HepG2 (cell line): Measurements from ENCODE around the gene CYB5D1. TPM values are rescaled to one million over a fixed set of nuclear protein-coding genes. Genes with fewer than 3 reads are reported as not detected.

Source experiments
- ATAC-seq: fragments of 200-7000 bp; cut with Tn5 transposase; 3 replicates; pipeline ENCODE4 v1.9.1; 2020; ENCODE audit warnings: mild to moderate bottlenecking, moderate library complexity
- BruUV-seq: library from RNA; stranded (reverse); fragments of 400-500 nt; replicated peaks from 2 replicates; lab custom pipeline; 2021; lab: Mats Ljungman, UMichigan
- CTCF ChIA-PET: fragments of 300-600 bp; formaldehyde crosslinking; extraction: SDS; loops from one replicate; lab custom pipeline; 2021; ENCODE audit warnings: low total read pairs, inconsistent platforms, low intra/inter-chr PET ratio; lab: Yijun Ruan, JAX
- POLR2A ChIA-PET: fragments of 350-600 bp; sonication (Branson Sonifier 250); formaldehyde crosslinking; loops from one replicate; lab custom pipeline; 2020; ENCODE audit warnings: antibody characterized with exemption, inconsistent platforms; lab: Yijun Ruan, JAX
- DNase-seq: peaks from one replicate; pipeline ENCODE4 v3.0.0-alpha.2; 2015; ENCODE audit warnings: low spot score
- FAIRE-seq: peaks from 3 replicates; lab custom pipeline; 2011; peaks lifted over from hg19 to GRCh38; lab: Jason Lieb, UNC
- H2AFZ ChIP-seq: one replicate; pipeline ENCODE4 v1.6.1; 2011; ENCODE audit warnings: low read length, inconsistent platforms
- H3K27ac ChIP-seq: fragments of 300-600 bp; 3 replicates; pipeline ENCODE4 v1.8.0; 2011; ENCODE audit warnings: mixed run types, mild to moderate bottlenecking, mixed read lengths, low read length, inconsistent platforms; ENCODE audit not compliant: insufficient read depth; ENCODE audit errors: extremely low read length
- H3K27me3 ChIP-seq, 2 experiments: fragments of 200-600 bp in 1 of 2; 2 replicates in 1 of 2; 3 replicates in 1 of 2; pipeline versions ENCODE4 v1.6.0 to v1.8.0; 2011; ENCODE audit warnings: low read length in 2 of 2, mild to moderate bottlenecking in 2 of 2, moderate library complexity in 2 of 2, inconsistent platforms in 1 of 2; ENCODE audit not compliant: insufficient read depth in 2 of 2, control insufficient read depth in 1 of 2
- H3K36me3 ChIP-seq, 2 experiments: fragments of 200-600 bp in 1 of 2; replicated peaks in 1 of 2; 2 replicates in 1 of 2; 3 replicates in 1 of 2; pipeline versions ENCODE4 v1.5.1 to v1.8.0; 2011; ENCODE audit warnings: low read length in 2 of 2, inconsistent platforms in 1 of 2; ENCODE audit not compliant: insufficient read depth in 2 of 2, control insufficient read depth in 1 of 2
- H3K4me1 ChIP-seq: 2 replicates; pipeline ENCODE4 v1.5.1; 2012; ENCODE audit warnings: low read length, inconsistent platforms; ENCODE audit not compliant: insufficient read depth
- H3K4me2 ChIP-seq: 2 replicates; pipeline ENCODE4 v1.6.0; 2011; ENCODE audit warnings: low read depth, low read length, inconsistent platforms
- H3K4me3 ChIP-seq, 3 experiments: fragments of 200-600 bp in 1 of 3; sonication (generic), shearing (Covaris generic) in 1 of 3; replicated peaks in 1 of 3; 2 replicates each; pipeline ENCODE4 v1.5.1; 2011 to 2016; ENCODE audit warnings: low read length in 3 of 3, inconsistent platforms in 2 of 3, low read depth in 2 of 3, mild to moderate bottlenecking in 2 of 3, control low read depth in 1 of 3, mixed read lengths in 1 of 3; ENCODE audit not compliant: insufficient read depth in 1 of 3
- H3K79me2 ChIP-seq: one replicate; pipeline ENCODE4 v1.6.1; 2011; ENCODE audit warnings: low read length, inconsistent platforms; ENCODE audit not compliant: insufficient read depth
- H3K9ac ChIP-seq: 2 replicates; pipeline ENCODE4 v1.6.0; 2011; ENCODE audit warnings: mild to moderate bottlenecking, low read depth, low read length, inconsistent platforms; ENCODE audit not compliant: insufficient read depth
- H3K9me3 ChIP-seq: 2 replicates; pipeline ENCODE4 v1.5.1; 2012; ENCODE audit warnings: mild to moderate bottlenecking, low read length
- H4K20me1 ChIP-seq: 2 replicates; pipeline ENCODE4 v1.6.0; 2011; ENCODE audit warnings: inconsistent platforms, mild to moderate bottlenecking, low read length, moderate library complexity; ENCODE audit not compliant: insufficient read depth
- BCL6 ChIP-seq: IDR thresholded peaks from 2 replicates; pipeline ENCODE4 v1.6.1; 2016; ENCODE audit warnings: missing genetic modification reagents, missing compliant biosample characterization
- ELF1 ChIP-seq: sonication (generic); formaldehyde crosslinking; IDR thresholded peaks from 2 replicates; pipeline ENCODE4 v1.4.0; 2020; ENCODE audit warnings: missing genetic modification reagents
- GATAD1 ChIP-seq: IDR thresholded peaks from 2 replicates; pipeline ENCODE4 v1.6.1; 2016; ENCODE audit warnings: missing genetic modification reagents, missing compliant biosample characterization
- HNRNPL ChIP-seq: fragments of 200-400 bp; formaldehyde crosslinking; IDR thresholded peaks from 2 replicates; pipeline ENCODE4 v1.6.1; 2017; ENCODE audit warnings: mild to moderate bottlenecking, low read depth, low read length
- NFYC ChIP-seq: IDR thresholded peaks from 2 replicates; pipeline ENCODE4 v1.6.1; 2016; ENCODE audit warnings: missing genetic modification reagents, missing compliant biosample characterization
- PHF5A ChIP-seq: IDR thresholded peaks from one replicate; pipeline ENCODE4 v1.6.1; 2018; ENCODE audit warnings: low read depth, missing genetic modification reagents; ENCODE audit not compliant: unreplicated experiment
- PRDM10 ChIP-seq: sonication (generic); formaldehyde crosslinking; IDR thresholded peaks from 2 replicates; pipeline ENCODE4 v1.4.0; 2020; ENCODE audit warnings: low read depth, missing genetic modification reagents
- PTBP1 ChIP-seq: fragments of 200-400 bp; formaldehyde crosslinking; IDR thresholded peaks from 2 replicates; pipeline ENCODE4 v1.6.1; 2018; ENCODE audit warnings: low read length, low read depth; ENCODE audit not compliant: poor library complexity, severe bottlenecking
- TP53 ChIP-seq: sonication (generic); formaldehyde crosslinking; conservative IDR thresholded peaks from 2 replicates; pipeline ENCODE4 v1.4.0; 2020; ENCODE audit warnings: missing genetic modification reagents
- ZFX ChIP-seq: sonication (generic); formaldehyde crosslinking; IDR thresholded peaks from 2 replicates; pipeline ENCODE4 v1.4.0; 2020; ENCODE audit warnings: mild to moderate bottlenecking, low read depth, missing genetic modification reagents, moderate library complexity
- ZKSCAN5 ChIP-seq: sonication (generic); formaldehyde crosslinking; IDR thresholded peaks from 2 replicates; pipeline ENCODE4 v1.5.1; 2020; ENCODE audit warnings: mild to moderate bottlenecking, missing genetic modification reagents
- ZNF280B ChIP-seq: sonication (generic); formaldehyde crosslinking; IDR thresholded peaks from 2 replicates; pipeline ENCODE4 v1.5.0; 2020; ENCODE audit warnings: missing genetic modification reagents, mild to moderate bottlenecking, borderline replicate concordance
- ZNF556 ChIP-seq: sonication (generic); formaldehyde crosslinking; IDR thresholded peaks from 2 replicates; pipeline ENCODE4 v1.4.0; 2020; ENCODE audit warnings: mild to moderate bottlenecking, missing genetic modification reagents, borderline replicate concordance
- ZNF609 ChIP-seq: sonication (generic); formaldehyde crosslinking; IDR thresholded peaks from 2 replicates; pipeline ENCODE4 v1.4.0; 2020; ENCODE audit warnings: mild to moderate bottlenecking, missing genetic modification reagents, borderline replicate concordance
- ZNF615 ChIP-seq: sonication (generic); formaldehyde crosslinking; IDR thresholded peaks from 2 replicates; pipeline ENCODE4 v1.5.0; 2020; ENCODE audit warnings: mild to moderate bottlenecking, missing genetic modification reagents, borderline replicate concordance
- WGBS: methylation state at CpG from one replicate; pipeline ENCODE4 v1.1.6; 2017; ENCODE audit warnings: low lambda C conversion rate; 5-methylcytosine and 5-hydroxymethylcytosine counted together
- in situ Hi-C: cut with HindIII; loops from 2 replicates; pipeline ENCODE4 v1.10.0; 2017; ENCODE audit warnings: low pct_unique_long_range_greater_than_20kb; ENCODE audit not compliant: extremely low pct_ligation_motif_present
- intact Hi-C: fragments of 100-400 bp; cut with micrococcal nuclease; formaldehyde crosslinking; loops from one replicate; pipeline ENCODE4 v1.10.0; 2022; ENCODE audit not compliant: unreplicated experiment
- polyA plus RNA-seq, 8 experiments: library from polyadenylated mRNA; depleted of rRNA in 3 of 8; stranded (reverse) in 7 of 8; unstranded in 1 of 8; fragments of >200 nt; fragmentation: Illumina TruSeq in 4 of 8; extraction: Trizol in 4 of 8; gene quantifications; 2 replicates each; pipeline versions ENCODE4 v1.2.1 to v1.2.3, GENCODE V29; 2011 to 2016; ENCODE audit warnings: low read depth in 4 of 8, missing spikeins in 1 of 8, mixed read lengths in 1 of 8; ENCODE audit not compliant: insufficient read depth in 1 of 8
- total RNA-seq, 5 experiments: library from RNA; depleted of rRNA; stranded (reverse); fragments of >200 nt; fragmentation: Illumina TruSeq; extraction: Trizol; gene quantifications; 2 replicates each; pipeline ENCODE4 v1.2.3, GENCODE V29; 2016; ENCODE audit warnings: low read depth in 1 of 5

Gene CYB5D1
- total and polyA plus RNA-seq, 2 of the 13 experiments (the other 11 are each of a cell fraction or from before 2014, with no cell fraction given): 8.9 to 17.0 TPM

GRCh38 chr17:7882068-7882467 is 24.3 kb downstream of the CYB5D1 start:
- BruUV-seq: no TSS peak
- 76% methylated on average over 7 of the region's 7 CpGs for WGBS
- Histone ChIP-seq H3K9ac (no peak overlapping the region), H3K36me3 (no peaks in the 10 kb centered on the region), H3K4me3 (no peak overlapping the region), H4K20me1 (no peaks in the 10 kb centered on the region), H3K27ac (no peak overlapping the region), H3K79me2 (no peaks in the 10 kb centered on the region), H3K4me2 (no peak overlapping the region), H2AFZ (no peak overlapping the region), H3K9me3 (no peaks in the 10 kb centered on the region), H3K27me3 (peaks cover 1 to 22% of the 10 kb centered on the region in 2 experiments; a peak in 2 of 5 replicates), H3K4me1 (peaks cover 37% of the 10 kb centered on the region)
- ChIA-PET POLR2A (interaction anchor here (1.1 kb wide), 1 partner anchor 25 kb away, joined by 3 read pairs; the partner anchor contains the start of gene NAA38), CTCF (no interaction called here)
- DNase-seq (no peak), FAIRE-seq (no peak), ATAC-seq (no peak)
- no peak for TF ChIP-seq ZNF609 (CRISPR knock-in tag)
- no peak for TF ChIP-seq PHF5A
- TF ChIP-seq ZNF556: no peak
- TF ChIP-seq TP53: no peak
- TF ChIP-seq GATAD1: no peak
- no peak for TF ChIP-seq NFYC (CRISPR knock-in tag)
- TF ChIP-seq ZNF615 (CRISPR knock-in tag): no peak
- no peak for TF ChIP-seq HNRNPL
- no peak for TF ChIP-seq ZNF280B (CRISPR knock-in tag)
- no peak for TF ChIP-seq ZKSCAN5 (CRISPR knock-in tag)
- no peak for TF ChIP-seq ELF1 (CRISPR knock-in tag)
- TF ChIP-seq PTBP1: no peak
- no peak for TF ChIP-seq PRDM10
- no peak for TF ChIP-seq ZFX (CRISPR knock-in tag)
- TF ChIP-seq BCL6 (CRISPR knock-in tag): no peak
- in situ Hi-C loops: no loop called here
- intact Hi-C loops: no loop called here
